Astrocyte of the spinal cord (primary cell): Measurements from ENCODE around the gene CIT.

ENCODE experiments used
- DNase-seq: peaks from one replicate; pipeline ENCODE4 v3.0.0; 2011; ENCODE audit warnings: low read depth, low spot score
- H3K4me3 ChIP-seq: 2 replicates; pipeline ENCODE4 v1.5.1; 2011; ENCODE audit warnings: low read depth, mild to moderate bottlenecking, low read length, moderate library complexity
- in situ Hi-C: cut with HindIII; loops from 2 replicates; pipeline ENCODE4 v1.10.0; 2017; ENCODE audit warnings: low sequenced_read_pairs
- TF ChIP-seq, protein P1 (sequence below): IDR thresholded peaks from 2 replicates; pipeline ENCODE4 v1.5.1; 2012; ENCODE audit warnings: low read depth, mild to moderate bottlenecking, low read length, inconsistent platforms

The CIT gene

DNA sequence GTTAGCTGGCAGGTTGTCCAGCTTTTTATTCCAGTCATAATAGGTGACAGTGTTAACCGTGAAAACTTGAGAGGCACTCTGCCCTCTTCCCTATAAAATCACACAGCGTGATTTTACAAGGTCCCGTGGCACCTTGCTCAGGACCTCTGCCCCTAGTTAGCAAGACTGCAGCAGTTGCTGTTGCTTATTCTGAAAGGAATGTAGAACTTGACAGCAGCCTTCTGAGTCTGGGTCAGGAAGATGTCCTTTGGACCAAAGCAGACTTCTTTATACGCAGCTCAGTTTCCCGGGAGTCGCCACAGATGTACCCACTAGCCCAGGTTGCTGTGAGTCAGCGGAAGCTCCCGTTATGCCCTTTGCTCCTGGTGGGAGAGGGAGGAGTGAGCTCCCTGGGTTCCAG, 196.0 kb downstream of the CIT start:
- in situ Hi-C loops = no loop called here
- H3K4me3 ChIP-seq = no peak overlapping the region
- TF ChIP-seq, protein P1, sequence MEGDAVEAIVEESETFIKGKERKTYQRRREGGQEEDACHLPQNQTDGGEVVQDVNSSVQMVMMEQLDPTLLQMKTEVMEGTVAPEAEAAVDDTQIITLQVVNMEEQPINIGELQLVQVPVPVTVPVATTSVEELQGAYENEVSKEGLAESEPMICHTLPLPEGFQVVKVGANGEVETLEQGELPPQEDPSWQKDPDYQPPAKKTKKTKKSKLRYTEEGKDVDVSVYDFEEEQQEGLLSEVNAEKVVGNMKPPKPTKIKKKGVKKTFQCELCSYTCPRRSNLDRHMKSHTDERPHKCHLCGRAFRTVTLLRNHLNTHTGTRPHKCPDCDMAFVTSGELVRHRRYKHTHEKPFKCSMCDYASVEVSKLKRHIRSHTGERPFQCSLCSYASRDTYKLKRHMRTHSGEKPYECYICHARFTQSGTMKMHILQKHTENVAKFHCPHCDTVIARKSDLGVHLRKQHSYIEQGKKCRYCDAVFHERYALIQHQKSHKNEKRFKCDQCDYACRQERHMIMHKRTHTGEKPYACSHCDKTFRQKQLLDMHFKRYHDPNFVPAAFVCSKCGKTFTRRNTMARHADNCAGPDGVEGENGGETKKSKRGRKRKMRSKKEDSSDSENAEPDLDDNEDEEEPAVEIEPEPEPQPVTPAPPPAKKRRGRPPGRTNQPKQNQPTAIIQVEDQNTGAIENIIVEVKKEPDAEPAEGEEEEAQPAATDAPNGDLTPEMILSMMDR = no peak
- DNase-seq = no peak

DNA sequence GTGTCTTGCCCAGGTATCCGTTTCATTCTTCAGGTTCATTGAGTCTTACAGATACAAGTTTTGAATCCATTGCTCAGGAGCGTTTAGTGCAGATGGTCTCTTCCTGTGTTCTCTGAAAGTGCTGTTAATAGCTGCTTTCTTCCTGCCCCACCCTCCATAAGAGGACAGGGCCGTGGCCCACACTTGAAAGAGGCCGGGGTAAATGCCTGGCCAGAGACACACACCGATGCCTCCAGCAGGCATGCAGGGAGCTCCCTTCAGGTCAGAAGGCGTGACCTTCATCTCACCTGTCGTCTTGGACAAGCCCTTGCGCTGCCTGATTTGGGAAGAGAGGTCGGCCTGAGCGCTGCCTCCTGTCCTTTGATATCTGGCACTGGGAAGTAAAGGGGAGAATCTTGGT, 197.6 kb downstream of the CIT start:
- in situ Hi-C loops = no loop called here
- no peak for DNase-seq
- TF ChIP-seq, protein P1 = no peak
- H3K4me3 ChIP-seq = no peak overlapping the region

DNA sequence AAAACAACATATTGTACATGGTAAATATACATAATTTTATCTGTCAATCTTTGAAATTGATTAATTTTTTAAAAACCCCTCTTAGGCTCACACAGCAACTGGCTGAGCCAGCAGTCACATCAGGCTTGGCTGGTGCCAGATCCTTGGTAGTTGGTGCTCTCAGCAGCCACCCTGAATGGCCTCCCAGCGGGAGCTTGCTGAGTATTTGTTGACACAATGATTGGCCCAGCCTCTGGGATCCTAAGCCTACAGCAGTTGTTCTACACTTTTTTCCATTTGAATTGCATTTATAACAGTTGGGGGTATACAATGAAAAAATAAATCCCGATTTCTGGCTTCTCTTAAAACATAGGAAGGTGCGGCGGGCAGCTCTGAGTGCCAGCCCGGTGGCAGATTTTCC, 198.0 kb downstream of the CIT start:
- in situ Hi-C loops = no loop called here
- peak; percentile 48 for DNase-seq
- TF ChIP-seq, protein P1 = no peak
- H3K4me3 ChIP-seq = no peak overlapping the region

DNA sequence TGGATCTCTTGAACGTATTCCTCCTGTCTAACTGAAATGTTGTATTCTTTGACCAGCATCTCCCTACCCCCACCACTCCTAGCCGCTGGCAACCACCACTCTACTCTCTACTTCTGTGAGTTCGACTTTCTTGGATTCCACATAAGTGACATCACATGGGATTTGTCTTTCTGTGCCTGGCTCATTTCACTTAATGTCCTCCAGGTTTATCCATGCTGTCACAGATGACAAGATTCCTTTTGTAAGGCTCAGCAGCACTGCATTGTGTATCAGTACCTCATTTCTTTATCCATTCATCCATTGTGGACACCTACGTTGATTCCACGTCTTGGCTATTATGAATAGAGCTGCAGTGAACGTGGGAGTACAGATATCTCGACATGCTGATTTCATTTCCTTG, 198.7 kb downstream of the CIT start:
- in situ Hi-C loops = no loop called here
- TF ChIP-seq, protein P1 = no peak
- no peak for DNase-seq
- H3K4me3 ChIP-seq = no peak overlapping the region

DNA sequence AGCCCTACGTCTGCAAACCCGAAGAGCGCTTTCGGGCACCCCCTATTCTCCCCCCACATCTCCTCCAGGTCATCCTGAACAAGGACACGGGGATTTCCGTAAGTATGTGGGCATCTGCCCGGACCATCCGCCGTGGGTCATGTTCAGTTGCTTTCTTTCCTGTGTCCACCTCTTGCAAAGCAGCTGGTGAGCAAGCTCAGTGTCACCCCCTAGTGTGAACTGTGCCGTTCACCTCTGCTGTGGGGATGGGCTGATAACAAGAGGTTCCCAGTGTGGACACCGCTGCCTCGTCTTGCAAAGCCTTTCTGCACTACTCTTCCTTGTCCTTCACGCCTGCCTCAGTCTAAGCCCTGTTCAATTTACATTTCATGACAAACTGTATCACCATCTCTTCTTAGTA, 200.5 kb downstream of the CIT start:
- in situ Hi-C loops = no loop called here
- DNase-seq = no peak
- TF ChIP-seq, protein P1 = no peak
- no peak overlapping the region for H3K4me3 ChIP-seq

DNA sequence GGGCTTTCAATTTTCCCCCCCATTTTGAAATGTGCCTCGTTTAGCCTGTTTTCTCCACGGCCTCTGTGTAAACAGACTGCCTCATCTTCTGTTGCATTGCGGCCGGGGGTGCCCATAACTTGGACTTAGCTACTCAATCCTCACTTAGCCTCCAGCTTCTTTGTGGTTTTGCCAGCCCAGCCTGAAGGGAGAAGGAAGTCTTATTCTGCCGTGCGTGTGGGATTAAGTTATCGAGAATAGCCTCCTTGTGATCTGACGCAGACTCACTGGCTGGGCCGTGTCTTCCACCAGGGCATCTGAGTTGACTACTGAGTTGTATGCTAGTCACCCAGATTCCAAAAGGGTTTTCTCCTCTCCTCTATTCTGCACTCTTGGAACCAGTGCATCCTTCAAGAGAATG, 201.1 kb downstream of the CIT start:
- in situ Hi-C loops = no loop called here
- no peak overlapping the region for H3K4me3 ChIP-seq
- no peak for DNase-seq
- TF ChIP-seq, protein P1 = no peak

DNA sequence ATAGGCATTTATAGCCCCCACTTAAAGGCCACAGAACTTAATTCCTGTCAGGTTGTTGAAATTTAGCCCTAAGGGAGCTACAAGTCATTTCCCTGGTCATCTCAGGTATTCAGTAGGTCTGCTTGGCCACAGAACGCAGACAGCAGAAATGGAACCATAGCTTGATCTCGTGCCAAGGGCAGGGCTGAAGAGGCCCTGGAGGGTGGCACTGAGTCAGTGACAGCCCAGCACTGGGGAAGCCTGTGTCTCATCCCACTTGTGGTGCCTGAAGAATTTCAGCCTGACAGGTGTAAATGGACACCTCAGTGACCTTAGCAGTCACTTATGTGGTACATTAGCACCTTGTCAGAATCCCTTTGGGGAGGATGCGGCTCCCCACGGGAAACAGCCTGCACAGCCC, 202.6 kb downstream of the CIT start:
- no peak for DNase-seq
- TF ChIP-seq, protein P1 = no peak
- in situ Hi-C loops = no loop called here
- no peak overlapping the region for H3K4me3 ChIP-seq
